K562 (cell line): Measurements from ENCODE around the gene ACTG2. TPM values are rescaled to one million over a fixed set of nuclear protein-coding genes. Genes with fewer than 3 reads are reported as not detected.

Experiments used
- ATAC-seq: fragments of 200-7000 bp; cut with Tn5 transposase; 3 replicates; pipeline ENCODE4 v1.9.1; 2020; ENCODE audit warnings: moderate library complexity
- BruUV-seq: library from RNA; stranded (reverse); fragments of 400-500 nt; replicated peaks from 2 replicates; lab custom pipeline; 2021; lab: Mats Ljungman, UMichigan
- CTCF ChIA-PET: fragments of 300-600 bp; formaldehyde crosslinking; extraction: SDS; loops from one replicate; lab custom pipeline; 2021; ENCODE audit warnings: low intra/inter-chr PET ratio; lab: Yijun Ruan, JAX
- POLR2A ChIA-PET: fragments of 300-600, 350-650 bp; sonication (Branson Sonifier 250); formaldehyde crosslinking; extraction: SDS; loops from one replicate; lab custom pipeline; 2021; ENCODE audit warnings: antibody characterized with exemption, inconsistent platforms; lab: Yijun Ruan, JAX
- DNase-seq, 4 experiments: peaks; one replicate each; pipeline versions ENCODE4 v3.0.0 to v3.0.0-alpha.2; 2011 to 2018; ENCODE audit warnings: low spot score in 3 of 4, mixed read lengths in 3 of 4; ENCODE audit errors: extremely low read depth in 1 of 4
- FAIRE-seq: peaks from 2 replicates; lab custom pipeline; 2011; peaks lifted over from hg19 to GRCh38; lab: Jason Lieb, UNC
- H2AFZ ChIP-seq: 2 replicates; pipeline ENCODE4 v1.6.0; 2011; ENCODE audit warnings: low read depth, low read length, control low read depth, inconsistent platforms
- H3K27ac ChIP-seq: fragments of 200-600 bp; 3 replicates; pipeline ENCODE4 v1.8.0; 2011; ENCODE audit warnings: low read depth, mild to moderate bottlenecking, control low read depth, inconsistent platforms, low read length, moderate library complexity, mixed read lengths; ENCODE audit errors: extremely low read depth
- H3K27me3 ChIP-seq, 2 experiments: fragments of 300-600 bp in 1 of 2; 2 replicates in 1 of 2; 3 replicates in 1 of 2; pipeline versions ENCODE4 v1.6.0 to v1.8.0; 2011; ENCODE audit warnings: inconsistent platforms in 2 of 2, low read length in 2 of 2, mild to moderate bottlenecking in 1 of 2, mixed read lengths in 1 of 2, moderate library complexity in 1 of 2; ENCODE audit not compliant: control insufficient read depth in 2 of 2, insufficient read depth in 2 of 2
- H3K36me3 ChIP-seq: fragments of 300-600 bp; 3 replicates; pipeline ENCODE4 v1.8.0; 2011; ENCODE audit warnings: mild to moderate bottlenecking, low read length, inconsistent platforms; ENCODE audit not compliant: control insufficient read depth, insufficient read depth
- H3K4me1 ChIP-seq, 2 experiments: fragments of 200-600 bp in 1 of 2; replicated peaks in 1 of 2; 2 replicates in 1 of 2; 3 replicates in 1 of 2; pipeline versions ENCODE4 v1.5.1 to v1.8.0; 2011; ENCODE audit warnings: inconsistent platforms in 2 of 2, low read length in 2 of 2, mild to moderate bottlenecking in 1 of 2, mixed read lengths in 1 of 2, moderate library complexity in 1 of 2; ENCODE audit not compliant: control insufficient read depth in 2 of 2, insufficient read depth in 2 of 2
- H3K4me2 ChIP-seq: 2 replicates; pipeline ENCODE4 v1.6.1; 2011; ENCODE audit warnings: low read length, control low read depth, inconsistent platforms, mixed read lengths; ENCODE audit not compliant: insufficient read depth
- H3K4me3 ChIP-seq: fragments of 200-600 bp; sonication (generic), shearing (Covaris generic); 2 replicates; pipeline ENCODE4 v1.5.1; 2016; ENCODE audit warnings: control low read depth, inconsistent platforms
- H3K79me2 ChIP-seq: fragments of 200-600 bp; 3 replicates; pipeline ENCODE4 v1.8.0; 2011; ENCODE audit warnings: low read length, inconsistent platforms; ENCODE audit not compliant: control insufficient read depth, insufficient read depth
- H3K9ac ChIP-seq, 2 experiments: 2 replicates each; pipeline versions ENCODE4 v1.6.0 to v1.6.1; 2011; ENCODE audit warnings: low read depth in 2 of 2, low read length in 2 of 2, control low read depth in 1 of 2, inconsistent platforms in 1 of 2, mild to moderate bottlenecking in 1 of 2, mixed read lengths in 1 of 2; ENCODE audit not compliant: insufficient read depth in 1 of 2
- H3K9me1 ChIP-seq: one replicate; pipeline ENCODE4 v1.6.0; 2011; ENCODE audit warnings: inconsistent platforms, mild to moderate bottlenecking, low read length, moderate library complexity; ENCODE audit not compliant: control insufficient read depth, insufficient read depth
- H3K9me3 ChIP-seq: replicated peaks from 2 replicates; pipeline ENCODE4 v1.5.1; 2011; ENCODE audit warnings: low read depth, low read length, inconsistent platforms; ENCODE audit not compliant: control insufficient read depth, insufficient read depth
- H4K20me1 ChIP-seq: replicated peaks from 2 replicates; pipeline ENCODE4 v1.6.1; 2011; ENCODE audit warnings: low read length, inconsistent platforms, mixed read lengths; ENCODE audit not compliant: control insufficient read depth, insufficient read depth
- CLOCK ChIP-seq: fragments of 250-450 bp; sonication (Bioruptor Pico); IDR thresholded peaks from 2 replicates; pipeline ENCODE4 v1.4.0; 2020; ENCODE audit warnings: mild to moderate bottlenecking, moderate library complexity, borderline replicate concordance
- E2F1 ChIP-seq: sonication (generic); formaldehyde crosslinking; IDR thresholded peaks from 2 replicates; pipeline ENCODE4 v1.8.1; 2023; ENCODE audit warnings: mild to moderate bottlenecking, missing genetic modification reagents, moderate library complexity
- ETS2 ChIP-seq: IDR thresholded peaks from 2 replicates; pipeline ENCODE4 v1.6.1; 2016; ENCODE audit warnings: borderline replicate concordance, missing genetic modification characterization, mild to moderate bottlenecking, moderate library complexity, missing compliant biosample characterization; ENCODE audit not compliant: poor library complexity, severe bottlenecking
- HNRNPLL ChIP-seq: fragments of 200-400 bp; formaldehyde crosslinking; IDR thresholded peaks from 2 replicates; pipeline ENCODE4 v1.6.1; 2017; ENCODE audit warnings: low read length, low read depth, mild to moderate bottlenecking; ENCODE audit not compliant: poor library complexity, severe bottlenecking
- MCM3 ChIP-seq: fragments of 450-650 bp; IDR thresholded peaks from 2 replicates; pipeline ENCODE4 v1.6.1; 2016
- NR3C1 ChIP-seq: sonication (generic); formaldehyde crosslinking; IDR thresholded peaks from 2 replicates; pipeline ENCODE4 v1.8.1; 2022; ENCODE audit warnings: missing genetic modification reagents
- PHB2 ChIP-seq: fragments of 450-650 bp; IDR thresholded peaks from 2 replicates; pipeline ENCODE4 v1.6.1; 2017; ENCODE audit warnings: low read depth
- PURB ChIP-seq: sonication (generic); formaldehyde crosslinking; IDR thresholded peaks from 2 replicates; pipeline ENCODE4 v1.9.0; 2021; ENCODE audit warnings: low read depth, mild to moderate bottlenecking, missing genetic modification reagents
- RBM25 ChIP-seq: fragments of 200-400 bp; formaldehyde crosslinking; IDR thresholded peaks from 2 replicates; pipeline ENCODE4 v1.6.1; 2018; ENCODE audit warnings: low read length, low read depth, moderate library complexity; ENCODE audit not compliant: severe bottlenecking
- RHOXF2B ChIP-seq: fragments of 250-450 bp; sonication (Bioruptor Pico); conservative IDR thresholded peaks from 2 replicates; pipeline ENCODE4 v1.5.1; 2021
- ZBED1 ChIP-seq: IDR thresholded peaks from 2 replicates; pipeline ENCODE4 v1.6.1; 2014
- ZKSCAN8 ChIP-seq: fragments of 200-800 bp; sonication (Bioruptor generic); IDR thresholded peaks from 2 replicates; pipeline ENCODE4 v1.6.1; 2016; ENCODE audit warnings: missing genetic modification characterization, missing compliant biosample characterization
- WGBS: fragments of 100-300 bp; shearing (Covaris generic); methylation state at CpG from one replicate; pipeline ENCODE4 v1.1.6; 2016; ENCODE audit warnings: low coverage, mixed read lengths; ENCODE audit not compliant: insufficient coverage; ENCODE audit errors: missing lambda C conversion rate; 5-methylcytosine and 5-hydroxymethylcytosine counted together
- in situ Hi-C: fragments of 300-500 bp; cut with MboI; formaldehyde crosslinking; loops from 4 replicates; pipeline ENCODE4 v1.15.0; 2018; ENCODE audit warnings: inconsistent platforms, mixed read lengths
- intact Hi-C: fragments of 100-400 bp; cut with micrococcal nuclease; formaldehyde crosslinking; loops from 2 replicates; pipeline ENCODE4 v1.14.2; 2022
- polyA plus RNA-seq, 8 experiments: library from polyadenylated mRNA; depleted of rRNA in 4 of 8; stranded (reverse) in 5 of 8; unstranded in 3 of 8; fragments of >200 nt; fragmentation: Nextera tagmentation in 2 of 8; fragmentation: Illumina TruSeq in 1 of 8; extraction: Ambion mirVana in 2 of 8; extraction: Trizol in 1 of 8; gene quantifications; 2 replicates each; pipeline versions ENCODE4 v1.2.1 to v1.2.3, GENCODE V29; 2011 to 2014; ENCODE audit warnings: inconsistent platforms in 1 of 8, missing spikeins in 1 of 8
- total RNA-seq, 7 experiments: library from RNA; depleted of rRNA in 6 of 7; stranded (reverse); fragments of >200 nt in 6 of 7; fragmentation: Illumina TruSeq in 2 of 7; extraction: Trizol in 2 of 7; gene quantifications; 2 replicates each; pipeline versions ENCODE4 v1.2.1 to v1.2.3, GENCODE V29; 2011 to 2021; ENCODE audit warnings: low replicate concordance in 1 of 7
- TF ChIP-seq, protein P1 (sequence below): fragments of 250-450 bp; sonication (Bioruptor Pico); IDR thresholded peaks from 2 replicates; pipeline ENCODE4 v1.8.0; 2022; ENCODE audit warnings: inconsistent platforms

Gene ACTG2
- total and polyA plus RNA-seq, 9 of the 15 experiments (the other 6 are each of a cell fraction or from before 2014, with no cell fraction given), result 0.06 to 0.60 TPM; not detected in 7

GRCh38 chr2:73868204-73868978 lies 24.4 kb upstream of the ACTG2 start:
- no peaks in the 10 kb centered on the region for H4K20me1 ChIP-seq
- TF ChIP-seq PURB, result no peak
- no peak for TF ChIP-seq CLOCK (CRISPR knock-in tag)
- TF ChIP-seq E2F1 (CRISPR knock-in tag), result no peak
- TF ChIP-seq ZBED1, result no peak
- TF ChIP-seq, protein P1, sequence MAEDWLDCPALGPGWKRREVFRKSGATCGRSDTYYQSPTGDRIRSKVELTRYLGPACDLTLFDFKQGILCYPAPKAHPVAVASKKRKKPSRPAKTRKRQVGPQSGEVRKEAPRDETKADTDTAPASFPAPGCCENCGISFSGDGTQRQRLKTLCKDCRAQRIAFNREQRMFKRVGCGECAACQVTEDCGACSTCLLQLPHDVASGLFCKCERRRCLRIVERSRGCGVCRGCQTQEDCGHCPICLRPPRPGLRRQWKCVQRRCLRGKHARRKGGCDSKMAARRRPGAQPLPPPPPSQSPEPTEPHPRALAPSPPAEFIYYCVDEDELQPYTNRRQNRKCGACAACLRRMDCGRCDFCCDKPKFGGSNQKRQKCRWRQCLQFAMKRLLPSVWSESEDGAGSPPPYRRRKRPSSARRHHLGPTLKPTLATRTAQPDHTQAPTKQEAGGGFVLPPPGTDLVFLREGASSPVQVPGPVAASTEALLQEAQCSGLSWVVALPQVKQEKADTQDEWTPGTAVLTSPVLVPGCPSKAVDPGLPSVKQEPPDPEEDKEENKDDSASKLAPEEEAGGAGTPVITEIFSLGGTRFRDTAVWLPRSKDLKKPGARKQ (CRISPR knock-in tag), result no peak
- no peak for TF ChIP-seq MCM3
- TF ChIP-seq PHB2, result no peak
- TF ChIP-seq HNRNPLL, result no peak
- TF ChIP-seq ETS2 (tag), result no peak
- TF ChIP-seq NR3C1 (CRISPR knock-in tag), result no peak
- TF ChIP-seq RHOXF2B (CRISPR knock-in tag), result no peak
- TF ChIP-seq ZKSCAN8, result no peak
- TF ChIP-seq RBM25, result no peak

More at GRCh38 chr2:73868204-73868978, 24.4 kb upstream of the ACTG2 start:
- H3K4me3 ChIP-seq, result no peak overlapping the region
- no TSS peak for BruUV-seq
- POLR2A ChIA-PET, result interaction anchor here (1.0 kb wide), 1 partner anchor 10 kb away, joined by 3 read pairs; no protein-coding TSS in a partner anchor
- no peak overlapping the region for H3K27ac ChIP-seq
- no peak overlapping the region for H3K9ac ChIP-seq
- no peaks in the 10 kb centered on the region; a peak in 1 of 5 replicates for H3K4me1 ChIP-seq
- in situ Hi-C loops, result no loop called here
- DNase-seq, result no peak
- intact Hi-C loops, result no loop called here
- no peak overlapping the region for H2AFZ ChIP-seq
- H3K79me2 ChIP-seq, result no peaks in the 10 kb centered on the region
- CTCF ChIA-PET, result no interaction called here
- H3K9me3 ChIP-seq, result no peaks in the 10 kb centered on the region
- H3K36me3 ChIP-seq, result peaks cover 31% of the 10 kb centered on the region
- H3K9me1 ChIP-seq, result no peaks in the 10 kb centered on the region
- WGBS, result 80% methylated on average over 9 of the region's 9 CpGs
- no peak overlapping the region for H3K4me2 ChIP-seq
- no peaks in the 10 kb centered on the region for H3K27me3 ChIP-seq
- no peak for ATAC-seq
- FAIRE-seq, result no peak
